GM19238 (cell line): ENCODE measurements around the gene MOGAT1.
"Not testable (repeated sequence)": the region's sequence is repeated elsewhere in the genome, so short reads cannot be mapped to it uniquely, and the experiment has no call there.

Experiments
- DNase-seq: peaks from one replicate; pipeline ENCODE4 v3.0.0; 2011; ENCODE audit warnings: low spot score; ENCODE audit not compliant: insufficient read length

MOGAT1 gene

DNA sequence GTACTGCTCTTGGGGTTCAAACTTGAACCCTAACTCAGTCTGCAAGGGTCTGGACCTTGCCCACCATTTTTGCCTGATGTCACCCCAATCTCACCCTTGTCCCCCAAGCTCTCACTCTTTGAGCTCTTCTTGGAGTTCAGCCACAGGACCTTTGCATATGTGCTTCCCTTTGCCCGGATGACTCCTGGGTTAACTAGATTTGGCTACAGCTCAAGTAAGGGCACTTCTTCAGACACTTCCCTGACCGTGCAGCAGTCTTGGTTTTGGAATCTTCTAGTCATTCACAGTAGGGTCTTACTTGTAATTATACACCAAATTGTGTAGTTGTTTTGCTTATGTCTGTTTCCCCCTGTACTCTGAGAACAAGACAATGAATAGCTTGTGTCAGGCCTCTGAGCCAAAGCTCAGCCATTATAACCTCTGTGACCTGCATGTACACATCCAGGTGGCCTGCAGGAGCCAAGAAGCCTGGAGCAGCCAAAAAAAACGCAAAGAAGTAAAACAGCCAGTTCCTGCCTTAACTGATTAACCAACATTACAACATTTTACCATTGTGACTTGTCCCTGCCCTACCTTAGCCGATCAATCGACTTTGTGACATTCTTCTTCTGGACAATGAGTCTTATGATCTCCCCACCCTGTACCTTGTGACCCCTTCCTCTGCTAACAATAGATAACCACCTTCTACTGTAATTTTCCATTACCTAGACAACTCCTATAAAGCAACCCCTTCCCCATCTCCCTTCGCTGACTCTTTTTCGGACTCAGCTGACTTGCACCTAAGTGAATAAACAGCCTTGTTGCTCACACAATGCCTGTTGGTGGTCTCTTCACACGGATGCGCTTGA lies 1.0 kb upstream of the MOGAT1 start:
- DNase-seq: no peak

DNA sequence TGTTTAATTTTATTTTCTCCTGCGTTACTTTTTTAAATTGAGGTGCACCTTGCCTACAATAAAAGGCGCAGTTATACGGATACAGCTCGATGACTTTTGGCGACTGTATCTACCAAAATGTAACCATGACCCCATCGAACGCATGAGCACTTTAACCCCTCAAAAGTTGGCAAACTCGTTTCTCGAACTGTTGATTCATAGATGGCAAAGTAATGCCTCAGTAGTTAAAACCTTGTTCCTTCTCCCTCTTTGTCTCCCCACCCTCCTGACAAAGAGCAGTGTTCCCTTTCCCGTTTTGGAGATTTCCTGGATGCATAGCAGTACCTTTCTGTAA lies 577 bp downstream of the MOGAT1 start:
- DNase-seq: no peak

DNA sequence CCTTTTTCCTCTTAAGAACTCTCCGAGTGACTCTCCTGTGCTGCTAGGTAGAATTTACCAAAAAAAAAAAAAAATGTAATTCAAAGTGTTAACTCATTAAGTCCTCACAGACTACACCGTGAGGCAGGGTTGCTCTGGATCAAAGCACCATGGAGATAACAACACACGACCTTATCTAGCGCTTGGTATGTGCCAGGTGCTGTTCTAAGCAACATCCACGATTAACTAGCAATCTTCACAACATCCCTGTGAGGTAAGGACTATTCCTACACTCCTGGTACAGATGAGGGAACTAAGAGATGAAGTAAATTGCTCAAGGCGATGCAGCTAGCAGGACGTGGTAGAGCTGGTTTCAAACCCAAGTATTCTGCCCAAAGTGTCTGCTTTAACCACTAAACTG lies 1.8 kb downstream of the MOGAT1 start:
- DNase-seq: no peak

DNA sequence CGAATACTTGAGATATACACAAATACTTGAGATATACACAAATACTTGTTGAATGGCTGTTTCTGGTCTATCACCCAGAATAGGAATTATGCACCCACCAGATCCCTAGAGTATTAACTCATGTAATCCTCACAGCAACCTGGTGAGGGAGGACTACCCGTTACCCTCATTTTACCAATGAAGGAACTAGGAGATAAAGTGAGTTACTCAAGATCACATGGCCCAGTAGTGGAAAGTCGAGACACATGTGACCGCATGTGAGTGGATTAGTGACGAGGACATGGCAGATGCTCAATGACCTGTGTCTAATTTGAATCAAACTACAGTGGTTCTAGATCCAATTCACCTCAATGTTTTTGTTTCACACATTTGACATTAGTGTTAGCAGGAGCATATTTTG lies 2.4 kb downstream of the MOGAT1 start:
- no peak for DNase-seq

DNA sequence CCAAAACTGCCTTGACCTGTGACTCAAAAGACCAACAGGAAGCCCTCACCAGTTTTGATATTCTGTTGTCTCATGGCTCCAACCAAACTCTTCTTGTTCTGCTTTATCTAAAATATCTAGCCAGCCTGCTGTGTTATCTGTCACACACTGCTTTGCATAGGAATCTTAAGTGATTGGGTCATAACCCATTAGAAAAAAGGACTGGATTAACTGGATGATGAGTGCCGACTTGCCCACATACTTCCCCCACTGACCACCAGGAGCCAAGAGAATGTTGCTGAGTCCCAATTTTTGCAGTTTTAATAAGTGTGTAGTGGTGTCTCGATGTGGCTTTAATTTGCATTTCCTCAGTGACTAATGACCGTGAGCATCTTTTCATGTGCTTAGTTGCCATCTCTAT lies 6.5 kb downstream of the MOGAT1 start:
- DNase-seq: no peak

DNA sequence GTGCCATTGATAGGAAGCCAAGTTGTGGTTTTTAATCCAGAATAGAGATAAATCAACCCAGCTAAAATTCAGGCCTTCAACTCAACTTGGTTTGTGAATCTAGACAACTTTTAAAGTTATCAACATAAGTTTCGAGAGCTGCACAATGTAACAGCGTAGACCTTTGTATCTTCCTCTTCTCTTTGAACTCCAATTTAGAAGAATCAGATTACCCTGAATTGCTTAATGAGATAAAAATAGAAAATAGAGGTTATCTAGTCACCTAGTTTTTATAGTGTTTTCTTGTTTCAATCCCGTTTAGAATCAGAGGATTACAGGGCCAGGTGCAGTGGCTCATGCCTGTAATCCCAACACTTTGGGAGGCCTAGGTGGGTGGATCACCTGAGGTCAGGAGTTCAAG lies 12.3 kb downstream of the MOGAT1 start:
- DNase-seq: no peak

DNA sequence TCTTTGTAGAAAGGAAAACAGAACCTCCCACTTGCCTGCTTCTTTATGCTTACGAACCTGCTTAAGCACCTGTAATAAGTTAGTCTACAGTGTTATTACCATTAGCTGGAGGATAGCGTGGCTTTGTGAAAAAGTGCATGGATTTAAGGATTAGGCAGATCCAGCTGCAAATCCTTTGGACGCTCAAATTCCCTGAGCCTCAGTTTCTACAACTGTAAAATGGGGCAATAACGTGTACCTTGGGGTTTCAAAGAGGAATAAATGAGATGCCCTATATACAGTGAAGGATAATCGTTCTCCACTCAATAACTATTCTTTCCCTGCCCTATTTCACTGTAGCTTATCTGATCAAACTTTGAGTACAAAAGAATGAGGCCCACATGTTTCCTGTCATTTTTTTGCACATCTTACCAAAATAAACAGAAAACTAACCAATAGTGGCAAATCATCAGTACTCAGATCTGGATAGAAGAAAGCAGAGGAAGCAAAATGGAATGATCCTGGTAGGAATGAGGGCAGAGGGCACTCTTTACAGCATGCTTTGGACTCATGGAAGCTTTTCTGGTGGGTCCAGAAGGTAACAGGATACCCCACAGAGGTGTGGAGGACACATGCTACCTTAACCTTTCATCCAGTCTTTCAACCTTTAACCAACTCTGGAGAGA lies 14.8 kb downstream of the MOGAT1 start:
- no peak for DNase-seq

DNA sequence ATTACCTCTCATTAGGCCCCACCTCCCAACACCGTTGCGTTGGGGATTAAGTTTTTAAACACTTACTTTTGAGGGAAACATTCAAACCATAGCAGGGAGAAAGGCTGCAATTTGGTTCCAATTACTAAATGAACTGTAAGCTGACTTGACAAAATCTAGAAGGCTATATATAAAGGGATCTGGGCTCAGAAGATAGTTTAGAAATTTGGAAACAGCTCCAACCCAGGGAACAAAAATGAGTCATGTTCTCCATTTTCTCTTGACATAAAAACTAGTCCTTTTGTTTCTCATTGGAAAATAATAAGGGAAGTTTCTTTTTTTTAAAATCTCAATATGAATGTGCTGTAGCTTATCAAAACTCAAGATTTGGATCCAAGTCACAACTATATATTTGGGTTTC lies 17.5 kb downstream of the MOGAT1 start:
- no peak for DNase-seq

DNA sequence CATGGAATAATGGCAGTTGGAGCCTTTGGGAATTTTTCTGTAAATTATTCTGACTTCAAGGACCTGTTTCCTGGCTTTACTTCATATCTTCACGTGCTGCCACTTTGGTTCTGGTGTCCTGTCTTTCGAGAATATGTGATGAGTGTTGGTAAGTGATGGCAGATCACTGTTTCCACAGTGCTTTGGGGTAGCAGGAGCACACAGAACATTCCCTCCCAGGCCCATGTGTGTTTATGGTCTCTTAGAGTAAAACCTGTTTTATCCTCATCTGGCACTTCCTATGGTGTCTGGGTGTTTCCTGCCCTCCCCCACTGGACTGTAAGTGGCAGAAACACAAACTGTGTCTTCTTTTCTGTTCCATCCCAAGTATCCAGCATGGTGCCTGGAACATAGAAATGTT lies 17.9 kb downstream of the MOGAT1 start:
- DNase-seq: no peak

DNA sequence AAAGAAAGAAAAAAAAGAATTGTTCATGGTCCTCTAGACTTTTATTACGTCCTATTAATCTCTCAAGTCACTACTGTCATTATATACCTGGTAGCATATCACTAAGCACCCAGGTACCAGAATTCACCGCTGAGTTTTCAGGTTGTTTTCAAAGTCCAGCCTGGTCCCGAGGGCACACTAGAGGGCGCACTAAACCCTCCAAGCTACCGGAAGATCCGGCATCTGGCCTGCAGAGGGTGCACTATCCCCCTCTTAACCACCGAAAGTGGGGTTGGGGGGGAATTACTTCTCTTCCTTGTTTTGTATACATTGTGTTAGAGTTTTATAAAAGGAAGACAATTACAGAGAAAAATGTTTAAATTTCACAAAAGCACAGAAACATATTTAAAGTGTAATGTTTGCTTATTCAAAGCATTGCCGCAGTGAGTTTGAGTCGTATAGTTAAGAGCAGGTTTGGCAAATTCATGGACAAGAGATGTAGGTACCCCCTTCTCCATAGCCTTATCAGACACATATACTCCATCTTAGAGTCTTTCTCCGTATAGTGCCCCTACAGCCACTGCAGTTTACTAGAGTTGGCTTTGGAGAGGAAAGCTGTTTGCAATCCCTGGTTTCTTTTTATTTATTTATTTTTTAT lies 19.2 kb downstream of the MOGAT1 start:
- DNase-seq: peak; percentile 78

DNA sequence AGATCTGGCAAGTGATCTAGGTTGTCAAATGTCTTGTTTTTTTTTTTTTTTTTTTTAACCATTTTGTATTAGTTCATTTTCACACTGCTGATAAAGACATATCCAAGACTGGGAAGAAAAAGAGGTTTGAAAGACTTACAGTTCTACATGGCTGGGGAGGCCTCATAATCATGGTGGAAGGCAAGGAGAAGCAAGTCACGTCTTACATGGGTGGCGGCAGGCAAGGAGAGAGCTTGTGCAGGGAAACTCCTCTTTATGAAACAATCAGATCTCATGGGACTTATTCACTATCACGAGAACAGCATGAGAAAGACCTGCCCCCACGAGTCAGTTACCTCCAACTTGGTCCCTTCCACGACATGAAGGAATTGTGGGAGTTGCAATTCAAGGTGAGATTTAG lies 22.0 kb downstream of the MOGAT1 start:
- DNase-seq: not testable (repeated sequence)

DNA sequence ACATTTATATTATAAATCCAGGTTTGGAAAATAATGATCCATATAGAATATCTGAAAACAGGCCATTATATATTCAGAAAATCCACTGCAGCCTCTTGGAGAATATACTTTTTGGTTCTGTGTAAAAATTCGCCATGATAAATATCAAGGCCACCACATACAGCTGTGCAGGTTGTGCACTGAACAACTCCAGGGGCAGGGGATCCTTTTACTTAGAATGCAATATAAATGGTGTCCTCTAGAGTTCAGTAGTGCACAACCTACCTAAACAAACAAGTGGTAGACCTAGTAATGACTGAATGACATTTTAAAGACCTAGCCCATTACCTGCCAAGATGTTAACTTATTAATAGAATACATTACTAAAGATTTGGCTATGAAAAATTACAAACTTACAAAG lies 22.4 kb downstream of the MOGAT1 start:
- DNase-seq: no peak

DNA sequence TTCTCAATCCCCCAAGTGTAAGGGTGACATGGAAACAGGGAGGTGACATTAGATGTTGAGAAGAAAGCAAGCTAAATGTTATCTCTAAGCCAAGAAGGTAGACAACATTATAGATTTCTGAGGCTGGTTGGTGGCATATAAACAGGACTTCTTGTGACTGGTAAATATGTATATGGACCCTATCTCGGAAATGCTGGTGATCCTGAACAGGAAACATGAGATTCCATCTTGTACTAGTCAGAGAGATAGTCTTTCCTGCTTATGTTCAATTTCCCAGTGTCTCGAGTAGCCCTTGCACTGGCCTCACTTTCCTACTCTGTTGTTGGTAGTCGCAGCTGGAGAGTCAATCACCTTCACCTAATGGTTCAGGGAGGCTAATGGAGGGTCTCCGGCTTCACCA lies 26.8 kb downstream of the MOGAT1 start:
- no peak for DNase-seq

DNA sequence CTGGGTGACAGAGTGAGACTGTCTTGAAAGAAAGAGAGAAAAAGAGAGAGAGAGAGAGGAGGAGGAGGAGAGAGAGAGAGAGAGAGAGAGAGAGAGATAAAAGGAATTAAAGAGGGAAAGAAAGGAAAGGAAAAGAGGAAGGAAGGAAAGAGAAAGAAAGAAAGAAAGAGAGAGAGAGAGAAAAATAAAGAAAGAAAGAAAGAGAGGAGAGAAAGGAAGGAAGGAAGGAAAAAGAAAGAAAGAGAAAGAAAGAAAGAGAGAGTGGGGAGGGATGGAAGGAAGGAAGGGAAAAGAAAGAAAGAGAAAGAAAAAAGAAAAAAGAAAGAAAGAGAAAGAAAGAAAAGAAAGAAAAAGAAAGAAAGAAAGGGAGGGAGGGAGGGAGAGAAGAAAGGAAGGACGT lies 29.8 kb downstream of the MOGAT1 start:
- no peak for DNase-seq

DNA sequence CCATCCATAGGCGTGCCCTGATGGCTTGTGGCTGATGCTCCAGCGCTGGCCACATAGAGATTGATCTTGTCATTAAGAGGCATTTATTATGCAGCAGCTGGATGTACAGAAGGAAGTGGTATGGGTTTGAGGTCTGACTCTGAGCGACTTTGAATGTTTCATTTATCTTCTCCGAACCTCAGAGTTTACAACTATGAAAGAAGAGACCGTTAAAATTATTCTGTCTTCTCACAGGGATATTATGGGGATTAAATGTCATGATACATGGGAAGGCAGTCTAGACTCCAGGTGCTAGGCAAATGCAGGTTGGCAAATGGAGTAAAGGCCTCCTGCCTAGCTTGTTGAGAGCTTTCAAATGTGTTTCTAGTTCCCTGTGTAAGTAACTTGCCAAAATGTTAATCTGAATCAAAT lies 30.3 kb downstream of the MOGAT1 start:
- DNase-seq: no peak

DNA sequence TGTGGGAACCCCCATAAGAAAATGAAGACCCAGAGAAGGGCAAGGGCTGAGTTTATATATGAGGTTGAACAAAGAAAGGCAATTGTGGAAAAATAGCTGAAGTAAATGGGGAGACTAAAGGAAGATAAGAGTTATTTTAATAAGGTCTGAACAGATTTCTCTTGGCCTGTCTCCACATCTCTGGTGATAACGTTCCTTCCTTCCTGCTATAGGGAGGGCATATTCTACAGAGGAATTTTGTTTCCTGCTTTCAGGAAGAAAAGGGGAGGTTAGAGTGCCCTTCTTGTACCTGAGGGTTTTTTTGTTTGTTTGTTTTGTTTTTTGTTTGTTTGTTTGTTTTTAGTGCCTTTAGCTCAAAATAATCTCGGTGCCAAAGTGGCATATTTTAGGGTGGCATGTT lies 31.6 kb downstream of the MOGAT1 start:
- no peak for DNase-seq

DNA sequence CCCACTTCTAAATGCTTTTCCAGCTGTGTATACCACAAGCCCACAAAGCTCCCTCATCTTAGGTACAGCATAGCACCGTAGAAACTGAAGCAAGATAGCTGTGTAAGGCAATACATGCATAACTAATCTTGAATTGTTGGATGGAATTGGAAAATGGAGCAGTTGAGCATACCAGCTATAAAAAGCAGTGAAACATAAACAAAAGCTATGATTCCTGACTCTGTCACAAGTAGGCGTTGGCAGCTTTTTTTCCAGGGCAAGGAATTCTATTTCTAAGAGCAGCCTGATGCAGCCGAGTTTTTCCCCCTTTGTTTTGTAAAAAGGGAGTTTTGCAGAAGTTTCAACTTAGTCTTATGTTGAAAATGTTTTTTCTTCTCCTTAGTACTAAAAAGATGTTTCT lies 32.4 kb downstream of the MOGAT1 start:
- no peak for DNase-seq

DNA sequence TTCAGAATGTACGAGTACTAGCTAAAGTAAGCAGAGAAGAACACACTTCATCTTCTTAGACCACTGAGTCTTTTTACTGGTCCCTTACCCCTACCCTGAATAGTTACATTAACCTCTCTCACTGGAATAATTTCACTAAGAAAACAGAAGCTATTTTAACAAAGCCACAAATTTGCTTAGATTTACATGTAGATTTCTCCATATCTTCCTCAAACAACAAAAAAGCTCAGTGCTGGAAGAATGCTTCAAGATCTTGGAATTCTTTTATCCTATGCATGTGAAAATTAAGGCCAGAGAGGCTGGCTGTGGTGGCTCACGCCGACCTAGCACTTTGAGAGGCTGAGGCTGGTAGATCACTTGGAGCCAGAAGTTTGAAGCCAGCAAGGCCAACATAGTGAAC lies 35.2 kb downstream of the MOGAT1 start:
- DNase-seq: no peak

DNA sequence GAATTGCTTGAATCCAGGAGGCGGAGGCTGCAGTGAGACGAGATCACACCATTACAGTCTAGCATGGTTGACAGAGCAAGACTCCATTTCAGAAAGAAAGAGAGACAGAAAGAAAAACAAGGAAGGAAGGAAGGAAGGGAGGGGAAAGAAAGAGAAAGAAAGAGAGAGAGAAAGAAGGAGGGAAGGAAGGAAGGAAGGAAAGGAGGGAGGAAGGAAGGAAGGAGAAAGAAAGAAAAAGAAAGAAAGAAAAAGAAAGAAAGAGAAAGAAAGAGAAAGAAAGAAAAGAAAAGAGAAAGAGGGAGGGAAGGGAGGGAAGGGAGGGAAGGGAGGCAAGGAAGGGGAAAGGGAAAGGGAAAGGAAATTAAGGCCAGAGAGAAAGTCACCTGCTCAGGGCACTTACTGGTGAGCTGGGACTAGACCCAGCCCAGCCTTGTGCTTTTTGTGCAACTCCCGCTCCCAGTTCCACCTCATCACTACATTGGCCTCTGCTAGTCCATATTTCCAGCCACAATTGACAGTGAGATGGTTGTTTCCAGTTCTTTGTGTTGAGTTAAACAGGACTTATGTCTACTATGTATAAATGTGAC lies 35.7 kb downstream of the MOGAT1 start:
- no peak for DNase-seq

DNA sequence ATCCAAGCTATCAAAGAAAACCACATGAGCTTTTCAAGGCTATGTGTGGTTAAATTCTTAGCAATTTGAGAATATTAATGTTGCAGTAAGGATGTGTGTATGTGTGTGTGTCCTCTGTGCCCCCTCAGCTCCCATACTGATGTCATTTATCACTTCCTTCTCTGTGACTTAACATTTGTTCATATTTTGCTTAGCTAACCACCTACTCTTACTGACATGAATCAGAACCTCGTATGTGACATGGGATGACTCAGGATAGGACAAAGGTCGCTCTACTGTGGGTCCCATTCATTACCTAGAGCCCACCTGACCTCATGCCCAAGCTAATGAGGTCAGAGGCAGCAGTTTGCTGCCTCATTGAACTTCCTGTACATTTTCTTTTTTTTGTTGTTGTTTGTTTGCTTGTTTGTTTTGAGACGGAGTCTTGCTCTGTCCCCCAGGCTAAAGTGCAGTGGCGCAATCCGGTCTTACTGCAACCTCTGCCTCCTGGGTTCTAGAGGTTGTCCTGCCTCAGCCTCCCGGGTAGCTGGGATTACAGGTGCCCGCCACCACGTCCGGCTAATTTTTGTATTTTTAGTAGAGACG lies 36.3 kb downstream of the MOGAT1 start:
- DNase-seq: no peak

DNA sequence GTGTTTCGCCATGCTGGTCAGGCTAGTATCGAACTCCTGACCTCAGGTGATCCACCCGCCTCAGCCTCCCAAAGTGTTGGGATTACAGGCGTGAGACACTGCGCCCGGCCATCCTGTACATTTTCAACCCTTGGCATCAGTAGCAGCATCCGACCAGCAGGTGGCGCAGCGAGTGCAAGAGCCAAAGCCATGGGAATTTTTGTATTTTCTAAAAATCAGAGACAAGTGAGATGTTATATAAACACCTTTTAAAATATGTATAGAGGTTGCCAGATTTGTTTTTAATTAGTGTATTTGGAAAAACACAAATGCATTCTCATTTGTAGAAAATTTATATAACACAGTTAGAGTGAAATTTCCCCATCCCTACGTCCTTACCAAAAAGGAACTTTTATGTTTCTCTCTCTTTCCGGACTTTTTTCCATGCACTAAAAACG lies 36.8 kb downstream of the MOGAT1 start:
- DNase-seq: no peak
